ENCODE data around the gene PHOSPHO2.

Gene PHOSPHO2

GRCh38 chr2:169717691-169718063 is 23.4 kb downstream of the PHOSPHO2 start:
- DNase-seq: no peak

- no peak for DNase-seq
Measured at GRCh38 chr2:169718930-169719504, 24.7 kb downstream of the PHOSPHO2 start.

GRCh38 chr2:169721016-169721415 is 26.7 kb downstream of the PHOSPHO2 start:
- no peak for DNase-seq

GRCh38 chr2:169727065-169727464 is 32.8 kb downstream of the PHOSPHO2 start:
- no peak for DNase-seq

- DNase-seq: no peak
Measured at GRCh38 chr2:169729274-169729605, 35.0 kb downstream of the PHOSPHO2 start.

- DNase-seq: no peak
Measured at GRCh38 chr2:169732075-169732474, 37.8 kb downstream of the PHOSPHO2 start.

- DNase-seq: peak; percentile 13
Measured at GRCh38 chr2:169732583-169733358, 38.5 kb downstream of the PHOSPHO2 start.

GRCh38 chr2:169734169-169734847 is 40.0 kb downstream of the PHOSPHO2 start:
- peak; percentile 28 for DNase-seq

- DNase-seq: no peak
Measured at GRCh38 chr2:169735623-169736022, 41.4 kb downstream of the PHOSPHO2 start.

GRCh38 chr2:169736902-169737301 is 42.6 kb downstream of the PHOSPHO2 start:
- no peak for DNase-seq

GRCh38 chr2:169738566-169739229 is 44.4 kb downstream of the PHOSPHO2 start:
- DNase-seq: no peak

GRCh38 chr2:169739351-169739750 is 45.1 kb downstream of the PHOSPHO2 start:
- no peak for DNase-seq

- DNase-seq: no peak
Measured at GRCh38 chr2:169743549-169743948, 49.3 kb downstream of the PHOSPHO2 start.

- no peak for DNase-seq
Measured at GRCh38 chr2:169746240-169746639, 52.0 kb downstream of the PHOSPHO2 start.

- no peak for DNase-seq
Measured at GRCh38 chr2:169748319-169748718, 54.0 kb downstream of the PHOSPHO2 start.

Measured in activated CD4-positive, alpha-beta T cell treated with anti-CD3 and anti-CD28 coated beads, Interleukin-10, Interleukin-2, amounts not matched to agents 100 ng/mL and 50 ng/mL, durations not matched to agents 16 hours and 8 hours (primary cell).